OCI-LY3 (cell line): ENCODE results near the gene PTPN23.

Source experiments
- CTCF ChIP-seq: fragments of 200-600, 300-600 bp; sonication (generic); IDR thresholded peaks from 2 replicates; pipeline ENCODE4 v1.5.1; 2014; ENCODE audit warnings: antibody characterized with exemption, low read length, low read depth
- EZH2phosphoT487 ChIP-seq: fragments of 200-600 bp; shearing (Covaris generic); IDR thresholded peaks from 2 replicates; pipeline ENCODE4 v1.6.1; 2018; ENCODE audit warnings: antibody characterized with exemption, mixed run types, low read depth

DNA sequence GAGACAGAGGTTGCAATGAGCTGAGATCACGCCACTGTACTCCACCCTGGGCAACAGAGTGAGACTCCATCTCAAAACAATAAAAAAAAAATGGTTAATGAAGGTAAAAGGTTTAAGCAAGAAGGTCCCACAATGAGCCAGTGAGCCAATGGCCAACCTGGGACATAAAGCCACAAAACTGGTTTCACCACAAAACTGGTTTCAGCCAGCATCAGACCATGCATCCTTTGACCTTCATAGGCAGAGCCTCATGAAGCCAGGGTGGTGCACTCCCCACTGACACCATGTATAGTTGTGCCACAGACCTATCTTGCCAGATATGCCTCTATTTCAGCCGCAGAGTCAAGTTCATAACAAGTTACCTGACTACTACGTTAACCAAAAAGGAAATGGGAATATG, 53.0 kb downstream of the PTPN23 start:
- TF ChIP-seq CTCF (no peak), EZH2phosphoT487 (no peak)
